ENCODE data around the gene EIF3C. TPM values are rescaled to one million over a fixed set of nuclear protein-coding genes. Genes with fewer than 3 reads are reported as not detected.
"Not testable (repeated sequence)": the region's sequence is repeated elsewhere in the genome, so short reads cannot be mapped to it uniquely, and the experiment has no call there.

Gene EIF3C, protein sequence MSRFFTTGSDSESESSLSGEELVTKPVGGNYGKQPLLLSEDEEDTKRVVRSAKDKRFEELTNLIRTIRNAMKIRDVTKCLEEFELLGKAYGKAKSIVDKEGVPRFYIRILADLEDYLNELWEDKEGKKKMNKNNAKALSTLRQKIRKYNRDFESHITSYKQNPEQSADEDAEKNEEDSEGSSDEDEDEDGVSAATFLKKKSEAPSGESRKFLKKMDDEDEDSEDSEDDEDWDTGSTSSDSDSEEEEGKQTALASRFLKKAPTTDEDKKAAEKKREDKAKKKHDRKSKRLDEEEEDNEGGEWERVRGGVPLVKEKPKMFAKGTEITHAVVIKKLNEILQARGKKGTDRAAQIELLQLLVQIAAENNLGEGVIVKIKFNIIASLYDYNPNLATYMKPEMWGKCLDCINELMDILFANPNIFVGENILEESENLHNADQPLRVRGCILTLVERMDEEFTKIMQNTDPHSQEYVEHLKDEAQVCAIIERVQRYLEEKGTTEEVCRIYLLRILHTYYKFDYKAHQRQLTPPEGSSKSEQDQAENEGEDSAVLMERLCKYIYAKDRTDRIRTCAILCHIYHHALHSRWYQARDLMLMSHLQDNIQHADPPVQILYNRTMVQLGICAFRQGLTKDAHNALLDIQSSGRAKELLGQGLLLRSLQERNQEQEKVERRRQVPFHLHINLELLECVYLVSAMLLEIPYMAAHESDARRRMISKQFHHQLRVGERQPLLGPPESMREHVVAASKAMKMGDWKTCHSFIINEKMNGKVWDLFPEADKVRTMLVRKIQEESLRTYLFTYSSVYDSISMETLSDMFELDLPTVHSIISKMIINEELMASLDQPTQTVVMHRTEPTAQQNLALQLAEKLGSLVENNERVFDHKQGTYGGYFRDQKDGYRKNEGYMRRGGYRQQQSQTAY
- total RNA-seq (ENCODE audit: low replicate concordance), result 172 and 237 TPM in 2 replicates

- H3K4me1 ChIP-seq; H4K20me1 ChIP-seq (ENCODE audit: low read depth); H3K36me3 Mint-ChIP-seq; DNase-seq (ENCODE audit: low spot score); H2AFZ ChIP-seq (replicated peaks); H3K27me3 Mint-ChIP-seq (ENCODE audit: insufficient read depth, low read depth); H3K27me3 ChIP-seq; H3K36me3 ChIP-seq; H3K4me3 ChIP-seq; H3K79me2 ChIP-seq (ENCODE audit: low read depth); H3K9me3 Mint-ChIP-seq; H3K27ac ChIP-seq; H3K4me2 ChIP-seq; H3K4me1 Mint-ChIP-seq; H3K27ac Mint-ChIP-seq; H3F3A ChIP-seq (ENCODE audit: low read depth); H3K9ac ChIP-seq; H3K9me3 ChIP-seq (ENCODE audit: low read depth): not testable (repeated sequence)
- H3K4me3 Mint-ChIP-seq, result peak within 1 kb of the TSS; percentile 77
These were observed at the start of gene EIF3C for GRCh38 chr16:28711220-28712083. TSS of gene EIF3C (plus strand) at chr16:28711464. CDS start at chr16:28711687, 223 bp downstream.

DNA sequence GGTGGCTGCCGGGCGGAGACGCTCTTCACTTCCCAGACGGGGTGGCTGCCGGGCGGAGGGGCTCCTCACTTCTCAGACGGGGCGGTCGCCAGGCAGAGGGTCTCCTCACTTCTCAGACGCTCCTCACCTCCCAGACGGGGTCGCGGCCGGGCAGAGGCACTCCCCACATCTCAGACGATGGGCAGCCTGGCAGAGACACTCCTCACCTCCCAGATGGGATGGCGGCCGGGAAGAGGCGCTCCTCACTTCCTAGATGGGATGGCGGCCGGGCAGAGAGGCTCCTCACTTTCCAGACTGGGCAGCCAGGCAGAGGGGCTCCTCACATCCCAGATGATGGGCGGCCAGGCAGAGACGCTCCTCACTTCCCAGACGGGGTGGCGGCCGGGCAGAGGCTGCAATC, 45.0 kb upstream of the EIF3C start:
- H3K9ac ChIP-seq; H3K4me2 ChIP-seq; H3K36me3 Mint-ChIP-seq; H3K9me3 Mint-ChIP-seq; H3K27ac Mint-ChIP-seq; H4K20me1 ChIP-seq (ENCODE audit: low read depth); H3K9me3 ChIP-seq (ENCODE audit: low read depth); H2AFZ ChIP-seq (replicated peaks); H3K36me3 ChIP-seq; H3K4me1 Mint-ChIP-seq; H3K4me3 ChIP-seq; H3K27me3 ChIP-seq; H3F3A ChIP-seq (ENCODE audit: low read depth); H3K4me1 ChIP-seq; DNase-seq (ENCODE audit: low spot score); H3K27ac ChIP-seq; H3K4me3 Mint-ChIP-seq; H3K79me2 ChIP-seq (ENCODE audit: low read depth); H3K27me3 Mint-ChIP-seq (ENCODE audit: insufficient read depth, low read depth): not testable (repeated sequence)

GRCh38 chr16:28667480-28667879, 43.8 kb upstream of the EIF3C start:
- H3K4me1 Mint-ChIP-seq; H3K4me2 ChIP-seq; H3K9ac ChIP-seq; H2AFZ ChIP-seq (replicated peaks); DNase-seq (ENCODE audit: low spot score); H3F3A ChIP-seq (ENCODE audit: low read depth); H3K4me3 ChIP-seq; H3K27ac ChIP-seq; H3K27ac Mint-ChIP-seq; H3K79me2 ChIP-seq (ENCODE audit: low read depth); H3K9me3 Mint-ChIP-seq; H3K36me3 Mint-ChIP-seq; H3K4me1 ChIP-seq; H3K27me3 Mint-ChIP-seq (ENCODE audit: insufficient read depth, low read depth); H4K20me1 ChIP-seq (ENCODE audit: low read depth); H3K4me3 Mint-ChIP-seq; H3K9me3 ChIP-seq (ENCODE audit: low read depth); H3K27me3 ChIP-seq; H3K36me3 ChIP-seq: not testable (repeated sequence)

DNA sequence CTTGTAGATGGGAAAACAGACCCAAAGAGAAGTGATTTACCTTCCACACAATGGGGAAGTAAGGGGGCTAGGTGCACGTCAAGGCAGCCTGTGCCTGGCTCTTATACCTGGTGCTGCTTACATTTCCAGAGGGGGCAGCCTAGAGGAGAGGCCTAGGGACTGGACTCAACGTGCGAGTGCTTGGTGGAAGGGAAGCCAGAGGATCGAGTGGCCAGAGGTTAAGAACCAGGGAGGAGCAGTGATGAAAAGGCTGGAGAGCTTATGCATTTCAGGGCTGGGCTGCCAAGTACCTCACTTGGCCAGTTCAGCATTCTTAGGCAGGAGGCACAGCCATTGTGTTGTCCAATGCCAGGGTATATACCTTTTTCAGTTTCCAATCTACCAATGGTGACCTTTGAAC, 43.1 kb upstream of the EIF3C start:
- not testable (repeated sequence) for H3K36me3 ChIP-seq; H2AFZ ChIP-seq (replicated peaks); H3K9ac ChIP-seq; H3K79me2 ChIP-seq (ENCODE audit: low read depth); H3K4me3 ChIP-seq; H3K4me1 Mint-ChIP-seq; H3K4me2 ChIP-seq; H3K27me3 ChIP-seq; H3K4me3 Mint-ChIP-seq; H3F3A ChIP-seq (ENCODE audit: low read depth); H3K36me3 Mint-ChIP-seq; H3K27ac Mint-ChIP-seq; H3K4me1 ChIP-seq; DNase-seq (ENCODE audit: low spot score); H3K9me3 Mint-ChIP-seq; H3K27ac ChIP-seq; H3K27me3 Mint-ChIP-seq (ENCODE audit: insufficient read depth, low read depth); H3K9me3 ChIP-seq (ENCODE audit: low read depth); H4K20me1 ChIP-seq (ENCODE audit: low read depth)

GRCh38 chr16:28688327-28688952, 22.8 kb upstream of the EIF3C start:
- not testable (repeated sequence) for H3K27me3 Mint-ChIP-seq (ENCODE audit: insufficient read depth, low read depth); H4K20me1 ChIP-seq (ENCODE audit: low read depth); H3K27ac Mint-ChIP-seq; H3K9ac ChIP-seq; H3K9me3 ChIP-seq (ENCODE audit: low read depth); H3K4me3 ChIP-seq; DNase-seq (ENCODE audit: low spot score); H3K36me3 Mint-ChIP-seq; H3K4me1 ChIP-seq; H3K79me2 ChIP-seq (ENCODE audit: low read depth); H3K4me3 Mint-ChIP-seq; H3K36me3 ChIP-seq; H3K27ac ChIP-seq; H3F3A ChIP-seq (ENCODE audit: low read depth); H3K27me3 ChIP-seq; H2AFZ ChIP-seq (replicated peaks); H3K4me1 Mint-ChIP-seq; H3K4me2 ChIP-seq; H3K9me3 Mint-ChIP-seq

- not testable (repeated sequence) for H3K4me2 ChIP-seq; H3K4me1 Mint-ChIP-seq; H4K20me1 ChIP-seq (ENCODE audit: low read depth); H3K27me3 Mint-ChIP-seq (ENCODE audit: insufficient read depth, low read depth); H3K27ac ChIP-seq; DNase-seq (ENCODE audit: low spot score); H2AFZ ChIP-seq (replicated peaks); H3K27ac Mint-ChIP-seq; H3K4me3 Mint-ChIP-seq; H3K27me3 ChIP-seq; H3K9me3 Mint-ChIP-seq; H3K4me1 ChIP-seq; H3K79me2 ChIP-seq (ENCODE audit: low read depth); H3F3A ChIP-seq (ENCODE audit: low read depth); H3K9me3 ChIP-seq (ENCODE audit: low read depth); H3K36me3 ChIP-seq; H3K9ac ChIP-seq; H3K4me3 ChIP-seq; H3K36me3 Mint-ChIP-seq
These were observed 21.8 kb upstream of the EIF3C start for GRCh38 chr16:28689425-28689824.

GRCh38 chr16:28691722-28692121, 19.5 kb upstream of the EIF3C start:
- not testable (repeated sequence) for H3K4me2 ChIP-seq; H2AFZ ChIP-seq (replicated peaks); H3K27ac ChIP-seq; H3K27me3 ChIP-seq; H3K4me3 Mint-ChIP-seq; H3K9ac ChIP-seq; H3K9me3 ChIP-seq (ENCODE audit: low read depth); H3K27me3 Mint-ChIP-seq (ENCODE audit: insufficient read depth, low read depth); DNase-seq (ENCODE audit: low spot score); H3K27ac Mint-ChIP-seq; H4K20me1 ChIP-seq (ENCODE audit: low read depth); H3K36me3 Mint-ChIP-seq; H3K36me3 ChIP-seq; H3K79me2 ChIP-seq (ENCODE audit: low read depth); H3K4me3 ChIP-seq; H3K4me1 ChIP-seq; H3K4me1 Mint-ChIP-seq; H3F3A ChIP-seq (ENCODE audit: low read depth); H3K9me3 Mint-ChIP-seq
